Measurements from ENCODE around the gene SLN.
"Not testable (repeated sequence)": the region's sequence is repeated elsewhere in the genome, so short reads cannot be mapped to it uniquely, and the experiment has no call there.

Gene SLN

GRCh38 chr11:107711861-107712755 lies at the start of gene SLN:
Gene SLN (minus strand): TSS chr11:107712056.
- no peak for DNase-seq

DNA sequence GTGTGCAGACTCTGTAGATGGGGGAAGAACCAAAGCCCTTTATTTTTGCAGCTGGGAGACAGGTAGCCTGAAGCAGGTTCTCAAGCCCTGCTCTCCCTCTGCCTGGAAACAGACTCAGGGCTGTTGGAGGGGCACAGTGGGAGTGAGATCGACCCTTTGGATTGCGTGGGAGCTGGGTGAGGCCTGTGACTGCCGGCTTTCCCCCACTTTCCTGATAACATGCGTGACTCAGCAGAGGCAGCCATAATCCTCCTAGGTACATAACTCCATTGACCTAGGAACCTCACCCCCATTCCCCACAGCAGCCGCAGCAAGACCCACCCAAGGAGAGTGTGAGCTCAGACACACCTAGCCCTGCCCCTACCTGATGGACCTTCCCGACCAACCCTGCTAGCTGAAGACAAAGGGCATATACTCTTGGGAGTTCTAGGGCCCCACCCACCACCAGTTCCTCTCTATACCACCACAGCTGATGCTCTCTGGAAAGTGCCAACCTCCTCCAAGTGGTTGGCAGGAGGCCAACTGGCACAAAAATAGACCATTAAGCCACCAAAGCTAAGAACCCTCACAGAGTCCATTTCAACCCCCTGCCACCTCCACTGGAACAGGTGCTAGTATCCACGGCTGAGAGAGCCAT lies 47.0 kb upstream of the SLN start:
- DNase-seq: not testable (repeated sequence)

GRCh38 chr11:107757661-107758060 lies 45.8 kb upstream of the SLN start:
- DNase-seq: no peak

- DNase-seq: no peak
These were observed 44.7 kb upstream of the SLN start for GRCh38 chr11:107756553-107756952.

GRCh38 chr11:107752949-107753822 lies 41.3 kb upstream of the SLN start:
- no peak for DNase-seq

DNA sequence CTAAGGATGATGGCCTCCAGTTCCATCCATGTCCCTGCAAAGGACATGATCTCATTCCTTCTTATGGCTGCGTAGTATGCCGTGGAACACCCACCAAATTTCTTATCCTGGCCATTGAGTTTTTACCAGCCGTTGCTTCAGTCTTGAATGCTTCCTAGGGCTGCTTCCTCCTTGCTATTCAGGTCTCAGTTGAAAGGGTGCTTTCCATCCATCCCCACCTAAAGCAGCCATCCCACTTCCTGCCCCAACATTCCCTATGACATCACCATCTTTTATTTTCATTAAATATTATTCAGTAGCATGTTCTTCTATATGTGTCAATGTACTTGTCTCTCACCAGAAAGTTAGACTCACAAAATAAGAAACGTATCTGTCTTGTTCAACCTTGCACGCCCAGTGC lies 40.7 kb upstream of the SLN start:
- no peak for DNase-seq

GRCh38 chr11:107751082-107751481 lies 39.2 kb upstream of the SLN start:
- DNase-seq: no peak

DNA sequence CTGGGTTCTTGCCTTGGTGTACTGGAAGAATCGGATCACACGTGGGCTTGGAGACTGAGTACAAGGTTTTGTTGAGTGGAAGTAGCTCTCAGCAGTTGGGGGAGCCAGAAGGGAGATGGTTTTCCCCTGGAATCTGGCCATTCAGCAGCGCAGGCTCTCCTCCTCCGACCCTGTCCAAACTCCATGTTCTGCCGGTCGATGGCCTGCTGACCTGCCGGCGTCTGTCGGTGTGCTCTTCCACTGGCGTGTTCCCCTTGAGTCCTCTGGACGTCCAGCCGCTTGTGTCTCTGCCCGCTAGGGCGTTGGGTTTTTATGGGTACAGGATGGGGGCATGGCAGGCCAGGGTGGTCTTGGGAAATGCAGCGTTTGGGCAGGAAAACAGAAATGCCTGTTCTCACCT lies 38.5 kb upstream of the SLN start:
- no peak for DNase-seq

- DNase-seq: no peak
These were observed 35.8 kb upstream of the SLN start for GRCh38 chr11:107747622-107748021.

DNA sequence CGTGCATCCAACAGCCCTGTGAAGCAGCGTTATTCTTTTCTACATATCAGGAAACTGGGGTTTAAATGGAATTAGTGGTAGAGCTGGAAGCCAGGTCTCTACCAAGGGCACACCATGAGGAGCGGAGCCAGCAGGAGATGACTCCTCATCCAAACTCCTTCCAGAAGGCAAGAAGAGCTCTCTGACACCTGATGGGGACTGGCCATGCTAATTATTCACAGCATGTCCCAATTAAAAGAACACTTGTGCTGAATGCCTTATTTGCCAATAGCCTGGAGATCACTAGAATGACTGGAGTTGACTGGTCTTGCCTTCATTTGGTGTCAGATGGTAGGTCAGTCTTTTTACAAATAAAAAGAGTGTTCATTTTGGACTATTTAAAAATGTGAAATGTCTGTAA lies 32.9 kb upstream of the SLN start:
- no peak for DNase-seq

- no peak for DNase-seq
These were observed 31.3 kb upstream of the SLN start for GRCh38 chr11:107743191-107743590.

DNA sequence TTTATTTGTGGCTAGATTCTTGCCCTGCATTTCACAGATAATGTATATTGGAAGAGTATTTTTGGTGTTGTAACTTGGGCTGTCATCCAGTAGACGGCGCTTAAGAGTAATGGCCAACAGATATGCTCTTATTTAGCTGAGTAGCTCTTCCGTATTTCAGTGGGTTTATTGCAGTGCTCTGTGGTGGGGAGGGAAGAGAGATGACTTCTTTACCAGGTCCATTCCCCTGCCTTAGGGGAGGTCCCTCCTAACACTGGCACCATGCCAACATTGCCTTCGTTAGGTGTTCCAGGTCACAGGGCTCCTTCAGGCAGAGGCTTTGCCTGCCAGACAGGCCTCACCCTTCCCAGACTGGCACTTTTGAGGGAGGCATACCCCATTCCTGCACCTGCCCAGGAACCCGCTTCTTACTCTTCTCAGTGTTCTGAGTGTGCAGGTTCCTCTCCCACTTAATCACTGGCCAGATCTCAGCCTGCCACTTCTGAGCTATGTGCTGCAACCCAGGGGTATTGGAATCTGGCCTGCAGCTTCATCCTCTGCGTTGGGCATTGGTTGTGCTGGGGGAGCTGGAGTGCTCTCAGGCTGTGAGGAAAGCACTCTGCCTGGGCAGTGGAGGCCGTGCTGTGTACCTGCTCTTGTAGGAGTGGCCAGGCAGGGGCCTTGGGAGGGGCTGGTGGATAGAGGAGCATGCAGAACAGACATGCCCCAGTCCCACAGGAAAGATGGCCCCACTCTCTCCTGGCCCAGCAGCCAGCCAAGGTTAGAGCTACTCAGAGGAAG lies 29.4 kb upstream of the SLN start:
- DNase-seq: no peak

DNA sequence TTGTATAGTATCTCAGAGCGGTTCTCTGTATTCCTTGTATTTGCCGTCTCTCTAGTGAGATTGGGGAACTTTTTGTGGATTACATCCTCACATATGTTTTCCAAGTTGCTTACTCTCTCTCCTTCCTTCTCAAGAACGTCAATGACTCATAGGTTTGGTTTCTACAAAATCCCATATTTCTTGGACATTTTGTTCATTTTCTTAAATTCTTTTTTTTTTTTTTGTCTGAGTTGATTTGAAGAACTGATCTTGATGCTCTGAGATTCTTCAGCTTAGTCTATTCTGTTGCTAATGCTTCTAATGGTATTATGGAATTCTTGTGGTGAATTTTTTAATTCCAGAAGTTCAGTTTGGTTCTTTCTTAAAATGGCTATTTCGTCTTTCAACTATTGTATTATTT lies 28.4 kb upstream of the SLN start:
- no peak for DNase-seq

DNA sequence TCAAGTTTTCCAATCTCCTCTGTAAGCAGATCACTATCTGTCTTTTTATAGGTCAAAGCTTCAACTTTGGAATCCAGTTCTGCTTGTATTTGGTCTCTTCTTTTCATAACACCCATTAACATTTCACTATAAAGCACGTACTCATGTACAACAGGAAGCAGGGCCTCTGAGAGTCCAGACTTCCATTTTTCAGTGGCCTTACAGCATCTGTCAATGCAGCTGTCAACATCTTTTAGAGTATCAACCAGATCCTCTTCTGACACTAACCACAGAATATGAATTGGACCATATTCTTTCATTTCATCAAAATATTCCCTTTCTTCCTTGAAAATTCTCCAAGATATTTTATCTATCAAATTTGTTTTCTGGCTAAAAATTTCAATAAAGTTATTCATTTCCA lies 24.7 kb upstream of the SLN start:
- DNase-seq: no peak

GRCh38 chr11:107733518-107733917 lies 21.7 kb upstream of the SLN start:
- no peak for DNase-seq

DNA sequence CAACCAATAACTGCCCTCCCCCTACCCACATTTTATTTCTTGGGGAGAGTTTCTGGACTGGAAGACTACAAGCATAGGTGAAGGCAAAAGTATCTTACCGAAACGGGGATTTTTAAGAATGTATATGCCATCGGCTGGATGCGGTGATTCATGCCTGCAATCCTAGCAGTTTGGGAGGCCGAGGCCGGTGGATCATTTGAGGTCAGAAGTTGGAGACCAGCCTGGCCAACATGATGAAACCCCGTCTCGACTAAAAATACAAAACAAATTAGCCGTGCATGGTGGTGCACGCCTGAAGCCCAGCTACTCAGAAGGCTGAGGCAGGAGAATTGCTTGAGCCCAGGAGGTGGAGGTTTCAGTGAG lies 20.8 kb upstream of the SLN start:
- no peak for DNase-seq

GRCh38 chr11:107731941-107732688 lies 20.3 kb upstream of the SLN start:
- no peak for DNase-seq

GRCh38 chr11:107722662-107723061 lies 10.8 kb upstream of the SLN start:
- no peak for DNase-seq

- no peak for DNase-seq
These were observed 9.4 kb upstream of the SLN start for GRCh38 chr11:107721207-107721606.

DNA sequence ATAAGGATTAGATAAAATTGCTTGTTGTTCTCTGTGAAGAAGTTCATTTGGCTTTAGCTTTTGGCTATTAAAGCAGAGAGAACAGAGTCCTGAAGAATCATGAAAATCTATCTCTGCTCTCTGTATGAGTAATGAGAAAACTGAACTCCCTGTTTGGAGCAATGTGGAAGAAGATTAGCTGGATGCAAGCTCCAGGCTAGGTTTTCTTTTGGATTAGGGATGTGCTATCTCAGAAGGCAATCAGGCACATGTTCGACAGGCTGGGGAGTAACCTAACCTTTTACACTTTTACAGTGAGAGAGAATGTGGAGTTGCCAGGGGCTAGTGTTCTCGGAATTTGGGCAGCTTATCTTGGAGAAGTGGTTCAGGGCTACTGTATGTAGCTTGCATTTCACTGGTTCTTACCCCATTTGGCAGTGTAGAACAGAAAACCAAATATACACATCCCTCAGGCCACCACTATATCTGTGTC lies 8.5 kb upstream of the SLN start:
- DNase-seq: no peak

DNA sequence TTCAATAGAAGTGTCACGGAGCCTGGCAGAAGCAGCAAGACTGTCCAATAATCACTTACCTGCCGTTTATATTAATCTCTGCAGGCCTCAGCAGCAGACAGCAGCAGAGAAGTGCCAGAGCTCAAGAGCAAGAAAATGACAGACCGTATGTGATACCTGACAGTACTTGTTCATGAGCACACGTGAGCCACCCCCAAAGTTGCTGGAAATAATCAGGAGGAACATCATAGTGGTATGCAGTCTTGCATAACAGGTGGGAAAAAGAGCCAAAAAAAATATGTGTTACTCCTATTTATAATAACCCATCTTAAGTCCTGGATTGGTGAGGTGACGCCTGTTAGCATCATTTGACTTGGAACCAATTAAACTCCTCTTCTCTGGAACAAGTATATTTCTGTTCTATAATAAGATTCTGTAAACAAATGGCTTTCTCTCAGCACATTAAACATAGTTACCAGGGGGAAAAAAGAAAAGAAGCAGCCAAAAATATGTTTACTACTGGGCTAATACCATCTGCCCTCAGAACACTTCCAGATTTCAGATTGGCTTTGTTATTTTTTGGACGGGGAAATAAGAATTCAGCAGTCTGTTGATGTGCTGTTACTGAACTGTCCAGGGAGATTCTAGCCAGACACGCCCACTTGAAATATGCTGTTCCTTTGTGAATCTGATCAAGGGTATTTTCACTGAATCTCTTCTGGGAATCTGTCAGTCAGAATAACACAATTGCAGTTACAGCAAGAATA lies 7.9 kb upstream of the SLN start:
- DNase-seq: no peak

Measured in stimulated activated CD4-positive, alpha-beta T cell treated with anti-CD3 and anti-CD28 coated beads, Interleukin-12 subunit alpha, Interleukin-12 subunit beta, amount 100 ng/mL, for 4 hours (primary cell).